ENCODE data around the gene ASB15.

DNA sequence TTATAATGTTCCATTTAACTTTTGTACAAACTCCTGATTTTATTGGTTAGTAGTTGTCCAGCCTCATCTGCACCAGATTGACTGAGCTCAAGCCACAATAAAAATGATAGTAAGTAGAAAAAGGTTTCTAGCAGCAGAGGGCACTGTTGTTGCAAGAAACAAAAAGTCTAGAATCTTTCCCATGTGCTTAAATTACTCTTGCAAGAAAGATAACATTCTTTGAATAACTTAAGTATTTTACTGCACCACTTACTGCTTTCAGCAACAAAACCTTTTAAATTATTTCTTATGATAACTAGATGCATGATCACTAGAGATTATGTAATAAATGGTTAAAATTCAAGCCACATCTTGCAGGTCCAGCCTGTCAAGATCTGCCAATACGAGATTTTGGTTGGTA, 81.1 kb downstream of the ASB15 start:
- TF ChIP-seq ISL1 (CRISPR knock-in tag; IDR thresholded peaks at IDR 0.05) (peak; percentile 98), PPARA (CRISPR knock-in tag; IDR thresholded peaks at IDR 0.05; ENCODE audit: borderline replicate concordance) (no peak), TOX (CRISPR knock-in tag; IDR thresholded peaks at IDR 0.05; ENCODE audit: borderline replicate concordance) (no peak), TCF4 (CRISPR knock-in tag; IDR thresholded peaks at IDR 0.05; ENCODE audit: borderline replicate concordance) (no peak)
